ENCODE measurements around the gene ABRAXAS1.

ABRAXAS1 gene

DNA sequence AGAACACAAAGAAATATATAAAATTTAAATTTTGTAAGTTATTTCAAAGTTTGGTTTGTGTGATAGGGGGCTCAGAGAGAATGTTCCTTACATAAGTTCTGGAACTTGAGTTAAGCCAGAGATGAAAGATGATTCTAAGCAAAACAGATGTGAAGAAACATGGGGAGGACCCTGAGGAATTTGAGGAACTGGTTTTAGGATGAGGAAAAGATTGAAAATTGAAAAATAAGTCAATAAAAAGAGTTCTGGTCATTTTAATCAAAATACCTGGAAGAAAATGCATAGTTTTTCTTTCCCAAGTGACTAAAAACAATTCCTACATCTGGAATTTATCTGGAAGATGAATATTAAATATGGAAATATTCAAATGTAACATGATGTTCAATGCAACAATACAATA is 66.7 kb downstream of the ABRAXAS1 start:
- no peaks in the 10 kb centered on the region for H3K27me3 Mint-ChIP-seq
- peaks cover 3% of the 10 kb centered on the region for H3K4me1 Mint-ChIP-seq
- CTCF ChIA-PET: no interaction called here
- H3K9me3 Mint-ChIP-seq: no peaks in the 10 kb centered on the region
- H3K36me3 Mint-ChIP-seq: peaks cover 49% of the 10 kb centered on the region
- H3K27ac Mint-ChIP-seq: no peak overlapping the region
- no peak overlapping the region for H3K4me3 Mint-ChIP-seq
- DNase-seq: no peak

DNA sequence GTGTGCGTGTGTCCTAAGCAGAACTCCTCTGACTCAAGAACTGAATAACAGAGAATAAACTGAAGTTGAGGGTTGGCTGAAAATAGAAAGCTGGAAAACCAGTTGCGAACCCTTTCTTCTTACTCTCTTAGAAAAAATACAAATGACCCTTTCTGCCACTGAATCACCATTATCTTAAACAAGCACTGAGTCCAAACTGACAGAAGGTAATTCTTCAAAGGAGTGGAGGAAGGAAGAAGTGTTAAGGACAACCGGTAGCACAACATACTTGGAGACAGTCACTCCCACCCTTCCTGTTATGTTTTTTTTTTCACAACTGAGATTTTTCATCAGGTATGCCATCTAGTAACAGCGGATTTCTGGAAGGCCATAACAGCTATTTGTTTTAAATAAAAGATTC is 67.3 kb downstream of the ABRAXAS1 start:
- no peak for DNase-seq
- peaks cover 52% of the 10 kb centered on the region for H3K36me3 Mint-ChIP-seq
- no peaks in the 10 kb centered on the region for H3K27me3 Mint-ChIP-seq
- CTCF ChIA-PET: interaction anchor here (0.6 kb wide), 1 partner anchor 9 kb away, joined by 3 read pairs; no protein-coding TSS in a partner anchor
- H3K4me3 Mint-ChIP-seq: no peak overlapping the region
- peaks cover 3% of the 10 kb centered on the region for H3K4me1 Mint-ChIP-seq
- H3K27ac Mint-ChIP-seq: no peak overlapping the region
- H3K9me3 Mint-ChIP-seq: no peaks in the 10 kb centered on the region

DNA sequence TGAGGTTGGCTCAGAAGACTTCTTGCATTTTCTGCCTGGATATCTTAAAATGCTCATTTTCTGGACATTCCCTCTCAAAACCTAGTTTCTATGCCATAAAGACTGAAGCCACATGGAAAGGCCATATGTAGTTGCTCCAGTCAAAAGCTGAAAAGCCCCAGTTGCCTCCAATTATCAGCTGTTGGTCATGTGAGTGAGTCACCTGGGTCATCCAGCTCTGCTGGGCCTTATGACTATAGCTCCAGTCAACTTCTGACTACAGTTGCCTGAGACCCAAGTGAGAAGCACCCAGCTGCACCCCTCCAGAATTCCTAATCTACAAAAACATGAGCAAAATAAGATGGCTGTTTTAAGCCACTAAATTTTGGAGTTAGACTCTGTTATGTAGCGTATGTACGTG is 71.2 kb downstream of the ABRAXAS1 start:
- CTCF ChIA-PET: no interaction called here
- H3K36me3 Mint-ChIP-seq: peaks cover 60% of the 10 kb centered on the region
- no peaks in the 10 kb centered on the region for H3K9me3 Mint-ChIP-seq
- no peak for DNase-seq
- no peak overlapping the region for H3K27ac Mint-ChIP-seq
- peaks cover 3% of the 10 kb centered on the region for H3K4me1 Mint-ChIP-seq
- H3K27me3 Mint-ChIP-seq: no peaks in the 10 kb centered on the region
- no peak overlapping the region for H3K4me3 Mint-ChIP-seq
